Measurements from ENCODE around the gene B3GNT9. TPM values are rescaled to one million over a fixed set of nuclear protein-coding genes. Genes with fewer than 3 reads are reported as not detected.

B3GNT9 gene
- total and polyA plus RNA-seq, 2 of the 8 experiments (the other 6 are each of a cell fraction or from before 2014, with no cell fraction given): 3.5 to 9.0 TPM

GRCh38 chr16:67104061-67104460 is 46.7 kb downstream of the B3GNT9 start (continued):
- TF ChIP-seq CHD7 (IDR thresholded peaks at IDR 0.05; ENCODE audit: insufficient replicate concordance, low read length): no peak
- peak; percentile 21 to 40 for TF ChIP-seq RAD21 (IDR thresholded peaks at IDR 0.05 in 1 of 2, conservative IDR thresholded peaks at IDR 0.05 in 1 of 2; ENCODE audit: low read depth in 2 of 2, low read length in 2 of 2)
- TF ChIP-seq TEAD4 (IDR thresholded peaks at IDR 0.05; ENCODE audit: low read depth, low read length): peak; percentile 99
- no peak for TF ChIP-seq TAF1 (IDR thresholded peaks at IDR 0.05; ENCODE audit: low read depth, low read length)
- TF ChIP-seq KDM5A (IDR thresholded peaks at IDR 0.05; ENCODE audit: low read length): no peak
- no peak for TF ChIP-seq SUZ12 (IDR thresholded peaks at IDR 0.05; ENCODE audit: low read length)
- no peak for TF ChIP-seq PHF8 (conservative IDR thresholded peaks at IDR 0.05; ENCODE audit: low read depth, low read length)
- no peak for TF ChIP-seq HDAC2 (IDR thresholded peaks at IDR 0.05; ENCODE audit: borderline replicate concordance in 1 of 2, low read depth in 2 of 2, low read length in 2 of 2)
